HEK293 (cell line): ENCODE results near the gene PBX3.

ENCODE experiments used
- BCL11B ChIP-seq: fragments of 450-650 bp; formaldehyde crosslinking; IDR thresholded peaks from 2 replicates; pipeline ENCODE4 v1.5.1; 2016; ENCODE audit warnings: low read depth, missing biosample characterization, missing genetic modification characterization
- HOXD13 ChIP-seq: sonication (generic); formaldehyde crosslinking; IDR thresholded peaks from 2 replicates; pipeline ENCODE4 v1.8.0; 2022; ENCODE audit warnings: missing genetic modification reagents, borderline replicate concordance
- IKZF3 ChIP-seq: fragments of 450-650 bp; IDR thresholded peaks from 2 replicates; pipeline ENCODE4 v1.5.0; 2018; ENCODE audit warnings: missing biosample characterization, mild to moderate bottlenecking, missing genetic modification characterization, moderate library complexity
- KLF17 ChIP-seq: fragments of 450-650 bp; formaldehyde crosslinking; IDR thresholded peaks from 2 replicates; pipeline ENCODE4 v1.5.1; 2016; ENCODE audit warnings: missing biosample characterization, missing genetic modification characterization
- PRDM2 ChIP-seq: fragments of 450-650 bp; formaldehyde crosslinking; IDR thresholded peaks from 2 replicates; pipeline ENCODE4 v1.5.1; 2016; ENCODE audit warnings: missing biosample characterization, missing genetic modification characterization, borderline replicate concordance
- REST ChIP-seq: fragments of 450-650 bp; formaldehyde crosslinking; IDR thresholded peaks from 2 replicates; pipeline ENCODE4 v1.5.1; 2016; ENCODE audit warnings: missing biosample characterization, missing genetic modification characterization
- SP3 ChIP-seq: fragments of 450-650 bp; formaldehyde crosslinking; IDR thresholded peaks from 2 replicates; pipeline ENCODE4 v1.5.1; 2016; ENCODE audit warnings: missing biosample characterization, missing genetic modification characterization
- TCF7L2 ChIP-seq: IDR thresholded peaks from 2 replicates; pipeline ENCODE4 v1.6.1; 2011; ENCODE audit warnings: low read depth, mild to moderate bottlenecking, inconsistent platforms, low read length, moderate library complexity, borderline replicate concordance
- TSHZ1 ChIP-seq: fragments of 450-650 bp; formaldehyde crosslinking; IDR thresholded peaks from 2 replicates; pipeline ENCODE4 v1.5.1; 2016; ENCODE audit warnings: missing biosample characterization, missing genetic modification characterization, borderline replicate concordance
- ZBTB48 ChIP-seq: fragments of 450-650 bp; formaldehyde crosslinking; IDR thresholded peaks from 2 replicates; pipeline ENCODE4 v1.5.1; 2016; ENCODE audit warnings: missing biosample characterization, missing genetic modification characterization
- ZNF174 ChIP-seq: fragments of 450-650 bp; formaldehyde crosslinking; IDR thresholded peaks from 2 replicates; pipeline ENCODE4 v1.5.0; 2017; ENCODE audit warnings: missing biosample characterization, mild to moderate bottlenecking, missing genetic modification characterization
- ZNF175 ChIP-seq: fragments of 450-650 bp; formaldehyde crosslinking; IDR thresholded peaks from 2 replicates; pipeline ENCODE4 v1.5.1; 2016; ENCODE audit warnings: missing biosample characterization, missing genetic modification characterization
- ZNF2 ChIP-seq: fragments of 450-650 bp; formaldehyde crosslinking; IDR thresholded peaks from 2 replicates; pipeline ENCODE4 v1.5.1; 2016; ENCODE audit warnings: missing biosample characterization, missing genetic modification characterization
- ZNF473 ChIP-seq: fragments of 450-650 bp; formaldehyde crosslinking; IDR thresholded peaks from 2 replicates; pipeline ENCODE4 v1.5.1; 2017; ENCODE audit warnings: missing biosample characterization, missing genetic modification characterization
- ZNF48 ChIP-seq: fragments of 450-650 bp; formaldehyde crosslinking; IDR thresholded peaks from 2 replicates; pipeline ENCODE4 v1.5.1; 2016; ENCODE audit warnings: missing biosample characterization, missing genetic modification characterization
- ZNF488 ChIP-seq: fragments of 450-650 bp; formaldehyde crosslinking; IDR thresholded peaks from 2 replicates; pipeline ENCODE4 v1.5.1; 2016; ENCODE audit warnings: missing biosample characterization, missing genetic modification characterization
- ZNF521 ChIP-seq: fragments of 450-650 bp; formaldehyde crosslinking; IDR thresholded peaks from 2 replicates; pipeline ENCODE4 v1.5.1; 2017; ENCODE audit warnings: missing biosample characterization, mild to moderate bottlenecking, missing genetic modification characterization
- ZNF585B ChIP-seq: fragments of 450-650 bp; formaldehyde crosslinking; IDR thresholded peaks from 2 replicates; pipeline ENCODE4 v1.5.1; 2016; ENCODE audit warnings: missing biosample characterization, missing genetic modification characterization
- ZNF610 ChIP-seq: fragments of 450-650 bp; formaldehyde crosslinking; IDR thresholded peaks from 2 replicates; pipeline ENCODE4 v1.5.1; 2016; ENCODE audit warnings: missing biosample characterization, missing genetic modification characterization, borderline replicate concordance
- ZNF623 ChIP-seq: fragments of 450-650 bp; formaldehyde crosslinking; IDR thresholded peaks from 2 replicates; pipeline ENCODE4 v1.5.1; 2016; ENCODE audit warnings: missing biosample characterization, missing genetic modification characterization
- ZNF664 ChIP-seq: fragments of 450-650 bp; formaldehyde crosslinking; IDR thresholded peaks from 2 replicates; pipeline ENCODE4 v1.5.1; 2016; ENCODE audit warnings: missing biosample characterization, missing genetic modification characterization
- ZNF701 ChIP-seq: fragments of 450-650 bp; formaldehyde crosslinking; IDR thresholded peaks from 2 replicates; pipeline ENCODE4 v1.5.1; 2016; ENCODE audit warnings: missing biosample characterization, missing genetic modification characterization
- ZSCAN4 ChIP-seq: fragments of 450-650 bp; formaldehyde crosslinking; IDR thresholded peaks from 2 replicates; pipeline ENCODE4 v1.5.1; 2017; ENCODE audit warnings: missing biosample characterization, missing genetic modification characterization

The PBX3 gene

GRCh38 chr9:125746017-125746773, 978 bp upstream of the PBX3 start (continued):
- TF ChIP-seq ZSCAN4 (0 out of 2 replicates have a peak, but pooled peaks have one; percentile 56), ZBTB48 (tag by site-specific recombination) (peak; percentile 63; the same call in 1 of the 2 replicates), ZNF488 (tag by site-specific recombination) (no peak), SP3 (tag by site-specific recombination) (peak; percentile 88), ZNF623 (tag by site-specific recombination) (no peak), HOXD13 (CRISPR knock-in tag) (peak; percentile 60; the same call in 1 of the 2 replicates), ZNF585B (tag by site-specific recombination) (no peak), ZNF175 (tag by site-specific recombination) (no peak), ZNF664 (tag by site-specific recombination) (no peak), ZNF701 (tag by site-specific recombination) (no peak), TCF7L2 (no peak), BCL11B (tag by site-specific recombination) (no peak), ZNF2 (tag by site-specific recombination) (peak; percentile 98), ZNF521 (tag by site-specific recombination) (no peak), IKZF3 (tag by site-specific recombination) (peak; percentile 82; the same call in 1 of the 2 replicates), ZNF174 (tag by site-specific recombination) (no peak), KLF17 (tag by site-specific recombination) (peak; percentile 78; the same call in 1 of the 2 replicates), ZNF473 (tag by site-specific recombination) (no peak), ZNF48 (no peak), PRDM2 (tag by site-specific recombination) (no peak), ZNF610 (tag by site-specific recombination) (peak; percentile 80), TSHZ1 (tag by site-specific recombination) (peak; percentile 8; the same call in 1 of the 2 replicates), REST (tag by site-specific recombination) (peak; percentile 96)
